MM.1S (cell line): Measurements from ENCODE around the gene UBXN11.

ENCODE experiments used
- CTCF ChIP-seq: fragments of 300-600 bp; sonication (generic); IDR thresholded peaks from 2 replicates; pipeline ENCODE4 v1.5.1; 2016; ENCODE audit warnings: antibody characterized with exemption, low read length, mixed read lengths
- EZH2 ChIP-seq: fragments of 300-600 bp; sonication (generic); optimal IDR thresholded peaks from 2 replicates; pipeline ENCODE3; 2017; ENCODE audit warnings: low read depth, mild to moderate bottlenecking, antibody characterized with exemption, low read length, mixed read lengths

DNA sequence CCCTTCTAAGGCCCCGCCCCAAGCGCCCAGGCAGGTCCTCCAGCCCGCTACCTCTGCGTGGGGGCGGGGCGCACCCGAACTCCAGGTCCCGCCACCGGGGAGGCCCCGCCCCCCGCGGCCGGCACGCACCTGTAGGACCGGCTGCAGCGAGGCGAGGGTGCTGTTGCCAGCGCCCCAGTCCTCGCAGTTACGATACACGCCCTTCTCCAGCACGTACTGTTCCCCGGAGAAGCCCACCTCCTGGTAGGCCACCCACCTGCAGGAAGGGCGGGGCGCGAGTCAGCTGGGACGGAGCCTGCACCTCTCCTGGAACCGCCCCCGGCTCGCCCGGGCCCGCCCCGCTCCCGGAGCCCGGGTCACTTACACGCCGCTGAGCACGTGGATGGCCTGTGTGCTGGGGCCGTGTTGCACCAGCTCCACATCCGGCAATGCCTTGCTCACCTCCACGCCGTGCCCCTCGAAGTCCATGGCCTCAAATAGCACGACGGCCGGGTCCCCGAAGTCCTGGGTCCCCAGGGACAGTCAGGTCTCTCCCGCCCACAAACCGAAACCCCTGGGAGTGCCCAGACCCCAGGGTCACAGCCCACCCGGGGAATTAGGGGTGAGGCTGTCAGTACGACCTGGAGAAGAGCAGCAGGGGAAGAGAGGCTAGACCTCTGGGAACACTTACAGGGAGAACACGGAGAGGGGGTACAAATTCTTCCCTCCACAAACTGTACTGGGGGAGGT lies 30.2 kb upstream of the UBXN11 start:
- TF ChIP-seq CTCF (no peak), EZH2 (no peak)
